Dermis blood vessel endothelial cell (primary cell): ENCODE results near the gene MAGI3. TPM values are rescaled to one million over a fixed set of nuclear protein-coding genes. Genes with fewer than 3 reads are reported as not detected.
A peak's percentile ranks its signal among the peaks of the same experiment; 100 is the strongest.

Experiments used
- DNase-seq: peaks from one replicate; pipeline ENCODE4 v3.0.0; 2010
- total RNA-seq: library from RNA; depleted of rRNA; stranded (reverse); fragments of >200 nt; gene quantifications from 2 replicates; pipeline ENCODE4 v1.2.3, GENCODE V29; 2014

MAGI3 gene
- total RNA-seq, 1 donor from 2014 or later = 13.4 TPM

DNA sequence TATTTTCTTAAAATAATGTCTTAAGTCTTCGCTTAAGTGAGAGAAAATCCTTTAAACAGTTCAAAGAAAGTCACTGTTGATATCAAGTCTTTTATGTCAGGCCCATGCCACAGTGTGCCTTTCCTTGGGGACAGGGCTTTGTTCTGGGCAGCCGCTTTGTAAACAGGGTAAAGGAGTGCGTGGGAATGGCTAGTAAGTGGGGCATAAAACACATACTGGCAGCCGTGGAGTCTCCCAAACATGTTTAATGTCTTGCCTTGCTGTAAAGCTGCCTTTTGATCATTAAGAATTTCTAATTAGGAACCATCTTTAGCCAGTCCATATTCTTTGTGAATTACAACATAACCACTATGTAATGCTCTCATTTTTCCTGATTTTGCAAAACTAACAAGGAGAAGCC, 269.2 kb downstream of the MAGI3 start:
- DNase-seq = no peak

DNA sequence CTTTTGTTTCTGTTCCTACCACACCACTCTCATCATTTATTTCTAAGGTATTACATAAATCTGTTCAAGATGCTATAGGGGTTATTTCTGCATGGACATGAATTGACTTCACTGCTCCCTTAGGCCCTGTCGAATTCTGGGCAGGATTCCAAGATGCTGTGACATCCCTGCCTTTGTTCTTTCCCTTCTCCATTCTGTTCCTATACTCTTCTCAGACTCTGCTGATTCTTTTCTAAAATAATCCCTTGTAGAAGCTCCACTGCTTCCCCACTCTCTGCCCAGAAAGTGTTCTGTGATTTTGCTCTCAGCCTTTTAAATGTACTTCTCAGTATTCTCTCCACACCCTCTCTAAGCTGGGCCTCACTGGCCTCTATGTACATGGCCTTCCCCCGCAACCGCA, 269.8 kb downstream of the MAGI3 start:
- peak; percentile 43 for DNase-seq

GRCh38 chr1:113662101-113662500, 271.8 kb downstream of the MAGI3 start:
- no peak for DNase-seq

DNA sequence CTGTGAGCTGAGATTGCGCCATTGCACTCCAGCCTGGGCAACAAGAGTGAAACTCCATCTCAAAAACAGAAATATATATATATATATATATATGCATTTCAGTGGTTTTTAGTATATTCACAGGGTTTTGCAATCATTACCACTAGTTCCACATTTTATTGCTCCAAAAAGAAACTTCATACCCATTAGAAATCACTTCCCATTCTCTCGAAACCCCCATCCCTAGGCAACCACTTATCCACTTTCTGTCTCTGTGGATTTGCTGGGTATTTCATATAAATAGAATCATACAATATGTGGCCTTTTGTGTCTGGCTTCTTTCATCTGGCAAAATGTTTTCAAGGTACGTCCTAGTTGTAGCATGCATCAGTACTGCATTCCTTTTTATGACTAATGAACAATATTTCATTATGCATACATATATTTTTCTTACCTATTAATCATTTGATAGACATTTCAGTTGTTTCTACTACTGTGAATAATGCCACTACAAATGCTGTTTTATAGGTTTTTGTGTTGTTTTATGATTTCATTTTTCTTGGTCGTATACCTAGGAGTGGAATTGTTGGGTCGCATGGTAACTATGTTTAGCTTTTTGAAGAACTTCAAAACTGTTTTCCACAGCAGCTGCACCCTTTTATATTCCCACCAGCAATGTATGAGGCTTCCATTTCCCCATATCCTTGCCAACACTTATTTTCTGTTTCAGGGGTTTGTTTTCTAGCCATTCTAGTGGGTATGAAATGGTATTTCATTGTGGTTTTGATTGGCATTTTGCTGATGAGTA, 273.0 kb downstream of the MAGI3 start:
- no peak for DNase-seq

DNA sequence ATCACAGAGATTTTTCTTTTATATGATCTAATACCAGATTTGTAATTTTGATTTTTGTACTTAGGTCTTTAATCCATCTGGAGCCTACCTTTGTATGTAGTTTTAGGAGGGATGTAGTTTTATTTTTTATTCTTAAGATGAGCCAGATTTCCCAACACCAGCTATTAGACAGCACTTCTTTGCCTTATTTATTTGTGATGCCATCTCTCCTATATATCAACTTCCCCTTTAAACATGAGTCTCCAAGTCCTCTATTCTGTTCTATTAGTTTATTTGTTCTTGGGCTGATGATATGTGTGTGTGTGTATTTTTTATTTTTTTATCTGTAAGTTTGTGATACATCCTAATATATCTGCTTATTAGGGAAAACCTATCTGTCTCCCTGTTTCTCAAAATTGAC, 274.8 kb downstream of the MAGI3 start:
- DNase-seq = no peak

GRCh38 chr1:113666126-113666525, 275.8 kb downstream of the MAGI3 start:
- no peak for DNase-seq

GRCh38 chr1:113669988-113670387, 279.7 kb downstream of the MAGI3 start:
- no peak for DNase-seq

- DNase-seq = no peak
These were observed 280.3 kb downstream of the MAGI3 start for GRCh38 chr1:113670650-113671049.

GRCh38 chr1:113672491-113672890, 282.2 kb downstream of the MAGI3 start:
- DNase-seq = no peak

DNA sequence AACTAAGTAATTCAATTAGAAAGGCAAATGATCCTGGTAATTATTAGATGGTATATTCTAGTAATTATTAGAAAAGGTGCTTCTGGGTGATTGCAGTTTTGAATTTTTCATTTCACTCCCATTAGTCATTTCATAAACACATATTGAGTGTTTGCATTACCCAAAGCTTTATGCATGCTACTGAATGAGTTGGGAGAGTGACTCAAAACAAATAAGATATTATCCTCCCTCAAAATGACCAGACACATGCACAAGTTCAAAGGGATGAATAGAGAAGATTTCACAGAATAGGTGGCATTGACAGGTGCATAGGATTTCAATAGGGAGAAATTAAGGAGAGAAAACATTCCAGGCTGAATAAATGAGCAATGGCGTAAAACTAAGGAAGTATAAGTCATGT, 284.3 kb downstream of the MAGI3 start:
- DNase-seq = no peak

DNA sequence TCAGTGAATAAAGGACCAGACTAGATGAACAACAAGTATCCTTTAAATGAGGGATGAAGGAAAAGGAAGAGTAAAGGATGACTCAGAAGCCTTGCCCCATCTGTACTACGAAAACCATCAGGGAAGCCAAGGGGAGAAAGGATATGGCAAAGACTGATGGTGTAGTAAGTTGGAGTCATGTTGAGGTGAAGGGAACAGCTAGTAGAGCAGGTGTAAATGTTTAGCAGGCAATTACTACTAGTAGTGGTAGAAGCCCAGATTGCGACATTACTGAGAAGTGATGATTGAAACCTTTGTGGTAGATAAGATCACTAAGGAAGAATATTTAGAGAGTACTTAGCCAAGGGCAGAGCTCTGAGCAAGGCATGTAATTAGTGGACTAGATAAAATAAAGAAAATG, 285.0 kb downstream of the MAGI3 start:
- no peak for DNase-seq

DNA sequence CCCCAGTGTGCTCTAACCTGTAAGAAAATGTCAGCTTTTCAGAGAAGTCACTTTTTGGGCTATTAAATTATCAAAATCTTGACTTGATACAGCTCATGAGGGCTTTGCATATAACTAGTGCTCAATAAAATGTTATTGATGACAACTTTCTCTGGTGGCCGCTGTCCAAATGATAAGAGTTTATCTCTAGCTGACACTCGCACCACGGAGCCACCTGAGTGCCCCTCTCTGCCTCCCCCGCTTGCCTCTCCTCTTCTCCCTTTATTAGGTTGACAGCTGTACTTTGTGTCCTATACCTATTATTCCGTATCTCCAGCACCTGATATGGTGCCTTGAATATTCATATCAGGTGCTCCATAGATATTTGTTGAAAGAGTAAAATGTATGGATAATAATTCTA, 286.2 kb downstream of the MAGI3 start:
- DNase-seq = no peak

DNA sequence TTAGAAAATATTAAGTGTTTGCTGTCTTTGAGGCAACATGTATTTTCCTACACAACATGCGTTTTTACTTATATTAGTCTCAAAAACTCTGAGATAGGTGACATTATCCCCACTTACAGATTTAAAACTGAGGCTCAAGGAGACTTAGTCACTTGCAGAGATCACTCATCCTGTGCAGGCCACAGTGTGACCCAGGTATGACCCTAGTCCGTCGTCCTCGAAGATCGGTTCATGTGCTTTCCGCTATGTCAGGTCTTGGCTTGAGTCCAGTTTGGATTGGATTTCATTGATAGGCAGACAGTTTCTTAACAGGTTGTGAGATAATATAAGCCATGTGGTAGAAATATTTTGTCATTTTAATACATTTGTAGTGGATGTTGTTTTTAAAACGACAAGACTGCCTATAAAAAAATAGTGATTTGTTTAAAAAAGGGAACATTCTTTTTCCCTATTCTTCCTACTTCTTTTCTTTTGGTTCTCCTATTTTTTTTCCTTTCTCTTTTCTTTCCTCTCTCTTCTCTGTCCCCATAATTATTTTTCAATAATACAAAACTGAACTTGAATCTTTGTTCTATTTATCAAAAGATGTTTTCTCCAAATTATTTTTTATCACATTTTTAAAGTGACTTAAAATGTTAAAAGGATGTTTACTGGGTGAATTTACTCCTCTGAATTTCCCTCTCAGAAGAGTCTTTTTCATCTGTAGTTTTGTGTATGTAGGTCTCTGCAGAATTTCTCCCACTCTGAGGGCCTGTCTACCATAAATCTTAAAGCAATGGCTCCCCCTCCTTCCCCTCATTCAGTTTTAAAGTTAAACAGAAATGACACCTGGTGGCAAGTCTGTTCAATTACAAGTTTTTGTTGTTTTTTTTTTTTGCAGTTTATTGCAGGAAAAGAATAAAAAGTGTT, 287.2 kb downstream of the MAGI3 start:
- peak; percentile 76 for DNase-seq

DNA sequence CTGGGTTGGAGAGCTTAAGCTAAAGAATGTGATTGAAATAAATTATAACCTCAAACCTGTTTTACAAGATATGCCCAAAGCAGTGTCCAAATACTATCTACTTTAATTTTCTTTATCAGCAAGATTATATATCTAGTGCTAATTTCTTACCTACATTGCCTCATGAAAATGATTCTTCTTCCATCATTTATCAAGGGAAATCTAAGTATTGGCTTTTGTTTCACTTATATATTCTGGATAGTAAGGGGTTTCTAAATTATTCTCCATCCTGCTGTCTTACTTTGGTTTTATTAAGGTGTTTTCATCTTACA, 287.8 kb downstream of the MAGI3 start:
- DNase-seq = no peak

GRCh38 chr1:113681596-113682337, 291.5 kb downstream of the MAGI3 start:
- no peak for DNase-seq

- DNase-seq = peak; percentile 64
These were observed 293.3 kb downstream of the MAGI3 start for GRCh38 chr1:113683384-113684152.

DNA sequence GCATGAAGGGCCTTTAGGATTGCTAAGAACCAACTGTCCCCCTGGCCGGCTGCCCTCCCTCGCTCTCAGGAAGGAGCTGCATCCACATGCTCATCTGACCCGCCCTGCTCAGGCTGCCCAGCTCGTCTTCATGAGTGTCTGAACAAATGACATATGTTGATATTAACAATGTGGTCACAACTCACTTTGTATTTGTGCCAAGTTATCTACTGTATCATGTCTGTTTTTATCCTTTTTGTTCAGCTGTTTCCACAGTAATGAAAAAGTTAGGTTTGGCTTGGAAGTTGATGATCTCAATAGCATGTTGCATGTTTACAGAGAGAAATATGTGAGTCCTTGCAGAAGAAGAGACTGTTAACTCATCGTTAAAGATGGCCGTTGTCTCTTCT, 293.8 kb downstream of the MAGI3 start:
- peak; percentile 60 for DNase-seq

DNA sequence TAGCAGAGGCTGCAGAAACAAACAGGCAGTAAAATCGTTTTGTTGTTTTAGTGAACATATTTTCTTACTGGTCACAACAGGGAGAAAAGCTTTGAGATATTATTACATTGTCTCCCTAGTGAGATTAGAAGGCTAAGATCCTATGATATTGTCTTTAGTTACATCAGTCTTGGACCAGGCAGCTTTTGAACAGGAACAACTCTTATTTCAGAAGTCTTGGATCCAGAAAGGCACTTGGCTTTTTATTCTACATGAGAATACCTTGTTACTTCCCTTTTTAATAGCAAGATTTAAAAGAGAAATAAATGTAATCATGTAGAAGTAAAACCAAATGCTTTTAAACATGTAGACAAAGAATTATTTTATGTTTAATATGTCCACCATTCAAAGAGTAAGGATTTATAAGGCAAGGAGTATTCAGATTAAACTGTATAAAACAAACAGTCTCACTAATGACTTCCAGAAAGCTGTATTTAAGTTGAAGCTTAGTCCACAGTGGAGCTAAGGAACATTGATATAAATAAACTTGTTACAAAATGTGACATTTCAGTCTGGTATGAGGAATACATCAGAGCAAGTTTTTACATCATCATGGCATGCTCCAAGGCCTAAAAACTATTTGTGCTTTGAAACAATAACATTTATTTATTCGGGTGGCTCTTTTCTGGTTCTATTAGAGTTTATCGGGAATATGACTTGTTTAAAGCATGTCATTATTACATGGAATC, 296.7 kb downstream of the MAGI3 start:
- no peak for DNase-seq

- DNase-seq = no peak
These were observed 300.9 kb downstream of the MAGI3 start for GRCh38 chr1:113691184-113691583.

DNA sequence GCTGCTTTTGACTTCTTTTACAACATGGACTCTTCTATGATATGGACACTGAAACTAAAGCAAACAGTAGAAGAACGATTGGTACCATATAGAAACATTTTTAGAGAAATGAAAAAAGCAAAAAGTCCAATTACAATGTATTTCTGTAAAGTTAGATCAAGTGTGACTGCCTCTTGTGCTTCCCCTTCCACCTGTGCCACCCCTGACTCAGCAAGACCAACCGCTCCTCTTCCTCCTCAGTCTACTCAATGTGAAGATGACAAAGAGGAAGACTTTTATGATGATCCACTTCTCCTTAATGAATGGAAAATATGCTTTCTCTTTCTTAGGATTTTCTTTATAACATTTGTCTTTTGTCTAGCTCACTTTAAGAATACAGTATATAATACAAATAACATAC, 302.0 kb downstream of the MAGI3 start:
- no peak for DNase-seq

GRCh38 chr1:113692824-113693431, 302.6 kb downstream of the MAGI3 start:
- DNase-seq = no peak
